Choroid plexus epithelial cell (primary cell): Measurements from ENCODE around the gene XIRP2.
A peak's percentile ranks its signal among the peaks of the same experiment; 100 is the strongest.

Source experiments
- DNase-seq: peaks from one replicate; pipeline ENCODE4 v3.0.0-alpha.2; 2010; ENCODE audit warnings: low read depth
- H3K4me3 ChIP-seq: 2 replicates; pipeline ENCODE4 v1.5.1; 2011; ENCODE audit warnings: low read depth, mild to moderate bottlenecking, control low read depth, low read length, moderate library complexity
- TF ChIP-seq, protein P1 (sequence below): conservative IDR thresholded peaks from 2 replicates; pipeline ENCODE4 v1.5.1; 2011; ENCODE audit warnings: low read depth, mild to moderate bottlenecking, control low read depth, inconsistent platforms, low read length, moderate library complexity

Gene XIRP2

DNA sequence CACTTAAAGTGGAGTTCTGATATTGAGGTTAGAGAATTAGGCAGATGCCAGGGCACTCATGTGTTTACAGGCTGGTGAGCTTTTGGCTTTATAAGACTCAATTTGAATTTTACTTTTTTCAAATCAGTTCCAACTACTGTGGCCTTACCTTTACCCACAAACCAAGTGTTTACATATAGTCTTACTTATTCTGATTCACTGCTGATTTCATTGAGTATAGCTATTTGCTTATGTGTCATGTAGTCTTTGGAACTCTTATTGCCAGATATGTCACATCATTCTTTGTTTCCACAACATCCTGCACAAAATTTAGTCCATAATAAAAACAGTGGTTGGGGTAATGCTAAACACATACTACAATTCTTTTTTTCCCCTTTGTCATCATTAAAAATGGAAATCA is 96.5 kb downstream of the XIRP2 start:
- no peak overlapping the region for H3K4me3 ChIP-seq
- TF ChIP-seq, protein P1, sequence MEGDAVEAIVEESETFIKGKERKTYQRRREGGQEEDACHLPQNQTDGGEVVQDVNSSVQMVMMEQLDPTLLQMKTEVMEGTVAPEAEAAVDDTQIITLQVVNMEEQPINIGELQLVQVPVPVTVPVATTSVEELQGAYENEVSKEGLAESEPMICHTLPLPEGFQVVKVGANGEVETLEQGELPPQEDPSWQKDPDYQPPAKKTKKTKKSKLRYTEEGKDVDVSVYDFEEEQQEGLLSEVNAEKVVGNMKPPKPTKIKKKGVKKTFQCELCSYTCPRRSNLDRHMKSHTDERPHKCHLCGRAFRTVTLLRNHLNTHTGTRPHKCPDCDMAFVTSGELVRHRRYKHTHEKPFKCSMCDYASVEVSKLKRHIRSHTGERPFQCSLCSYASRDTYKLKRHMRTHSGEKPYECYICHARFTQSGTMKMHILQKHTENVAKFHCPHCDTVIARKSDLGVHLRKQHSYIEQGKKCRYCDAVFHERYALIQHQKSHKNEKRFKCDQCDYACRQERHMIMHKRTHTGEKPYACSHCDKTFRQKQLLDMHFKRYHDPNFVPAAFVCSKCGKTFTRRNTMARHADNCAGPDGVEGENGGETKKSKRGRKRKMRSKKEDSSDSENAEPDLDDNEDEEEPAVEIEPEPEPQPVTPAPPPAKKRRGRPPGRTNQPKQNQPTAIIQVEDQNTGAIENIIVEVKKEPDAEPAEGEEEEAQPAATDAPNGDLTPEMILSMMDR = no peak
- no peak for DNase-seq

DNA sequence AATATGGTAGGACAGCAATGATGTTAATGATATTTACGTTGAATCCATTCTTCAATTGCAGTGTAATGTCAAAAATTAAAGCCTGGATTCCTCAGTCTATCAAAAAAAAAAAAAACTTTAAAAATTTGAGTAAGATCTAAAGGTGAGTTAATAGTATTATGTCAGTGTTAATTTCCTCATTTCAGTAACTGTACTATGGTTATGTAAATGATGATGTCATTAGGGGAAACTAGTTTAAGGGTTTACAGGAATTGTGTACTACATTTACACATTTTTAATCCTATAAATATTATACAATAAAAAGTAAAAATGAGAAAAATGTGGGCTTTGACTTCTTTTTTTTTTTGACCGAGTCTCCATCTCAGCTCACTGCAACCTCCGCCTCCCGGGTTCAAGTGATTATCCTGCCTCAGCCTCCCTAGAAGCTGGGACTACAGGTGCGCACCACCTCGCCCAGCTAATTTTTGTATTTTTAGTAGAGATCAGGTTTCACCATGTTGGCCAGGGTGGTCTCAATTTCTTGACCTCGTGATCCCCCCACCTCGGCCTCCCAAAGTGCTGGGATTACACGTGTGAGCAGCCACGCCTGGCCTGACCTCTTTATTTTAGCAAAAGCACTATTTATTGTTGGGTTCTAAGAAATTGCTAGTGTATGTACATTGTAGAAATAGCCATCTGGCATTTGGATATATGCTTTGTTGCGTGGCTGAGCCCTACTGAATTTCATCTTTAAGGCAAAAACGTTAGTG is 106.5 kb downstream of the XIRP2 start:
- H3K4me3 ChIP-seq = no peak overlapping the region
- DNase-seq = no peak
- TF ChIP-seq, protein P1 = no peak

DNA sequence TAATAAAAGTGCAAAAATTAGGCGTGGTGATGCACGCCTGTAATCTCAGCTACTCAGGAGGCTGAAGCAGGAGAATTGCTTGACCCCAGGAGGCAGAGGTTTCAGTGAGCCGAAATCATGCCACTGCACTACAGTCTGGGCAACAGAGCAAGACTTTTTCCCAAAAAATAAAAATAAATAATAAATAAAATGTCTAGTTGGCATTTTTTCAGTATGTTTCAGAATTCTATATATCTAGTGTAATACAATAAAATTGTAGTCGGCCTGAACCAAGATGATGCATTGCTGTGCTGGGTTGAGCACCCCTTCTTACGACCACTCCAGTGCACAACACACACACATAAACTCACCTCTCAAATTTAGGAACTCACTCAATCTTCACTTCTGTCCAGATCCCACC is 108.2 kb downstream of the XIRP2 start:
- H3K4me3 ChIP-seq = no peak overlapping the region
- TF ChIP-seq, protein P1 = no peak
- no peak for DNase-seq

DNA sequence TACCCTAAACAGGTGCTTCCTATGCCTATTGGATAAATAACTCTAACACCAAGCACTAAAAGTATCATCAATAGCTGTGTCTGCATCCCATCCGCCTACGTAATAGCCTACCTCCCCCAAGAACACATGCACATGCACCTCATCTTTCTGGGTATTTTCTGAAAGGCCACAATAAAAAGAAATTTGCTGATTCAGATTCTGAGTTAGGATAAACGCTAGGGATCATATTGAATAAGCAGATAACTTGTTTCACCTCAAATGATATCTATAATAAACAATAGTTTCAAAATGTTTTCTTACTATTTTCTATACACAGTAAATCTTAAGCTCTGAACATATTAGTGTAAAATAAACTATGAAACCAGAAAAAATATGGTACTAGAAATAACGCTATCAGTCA is 112.9 kb downstream of the XIRP2 start:
- DNase-seq = no peak
- TF ChIP-seq, protein P1 = no peak
- no peak overlapping the region for H3K4me3 ChIP-seq

DNA sequence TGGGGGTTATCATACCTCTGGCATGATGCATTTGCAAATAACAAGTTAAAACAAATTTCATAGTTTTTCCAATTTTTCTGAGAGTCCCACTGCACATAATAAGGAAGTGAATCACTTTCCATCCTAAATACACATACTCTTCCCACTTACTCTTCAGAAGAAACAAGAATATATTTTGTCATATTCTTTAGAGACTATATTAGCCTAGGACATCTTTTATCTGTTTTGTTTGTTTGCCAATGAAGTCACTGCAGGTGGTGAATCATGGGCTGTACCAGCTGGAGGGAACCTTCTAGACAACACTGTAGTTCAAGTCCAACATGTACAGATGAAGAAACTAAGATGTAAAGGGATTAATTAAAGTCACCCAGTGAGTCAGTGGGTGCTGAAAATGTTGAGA is 116.8 kb downstream of the XIRP2 start:
- TF ChIP-seq, protein P1 = no peak
- no peak overlapping the region for H3K4me3 ChIP-seq
- DNase-seq = peak; percentile 5

DNA sequence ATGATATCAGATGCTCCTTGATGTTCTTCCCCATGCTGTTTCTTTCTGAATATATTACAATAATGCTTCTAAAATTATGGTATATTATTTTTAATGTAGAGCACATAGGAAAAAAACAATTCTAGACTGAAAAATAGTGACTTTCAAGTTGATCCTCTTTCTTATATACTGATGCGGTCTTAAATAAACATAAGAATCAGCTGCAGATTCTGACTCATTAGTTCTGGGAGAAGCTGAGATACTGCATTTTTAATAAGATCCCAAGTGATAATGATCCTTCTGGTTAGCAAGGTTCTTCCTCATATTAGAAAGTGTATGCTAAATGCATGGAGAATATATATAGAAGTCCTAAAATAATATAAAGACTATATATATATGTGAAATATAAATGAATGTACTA is 124.9 kb downstream of the XIRP2 start:
- DNase-seq = peak; percentile 41

DNA sequence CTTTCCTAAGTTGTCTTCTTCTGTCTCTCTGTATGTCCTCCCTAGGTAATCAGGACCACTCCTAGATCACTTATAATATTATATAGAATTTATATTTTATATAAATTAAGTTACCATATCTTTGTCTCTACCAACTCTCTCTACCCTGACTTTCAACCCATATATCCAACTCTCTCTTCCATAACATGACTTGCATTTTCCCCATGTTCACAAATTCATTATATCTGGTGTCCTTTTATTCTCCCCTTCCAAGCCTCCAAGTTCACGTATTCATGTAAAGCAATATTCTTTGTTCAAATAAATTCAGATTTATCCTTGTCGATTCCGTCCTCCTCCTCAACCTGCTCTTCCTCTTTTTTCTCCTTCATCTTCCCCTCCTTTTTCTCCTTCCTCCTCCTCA is 127.5 kb downstream of the XIRP2 start:
- TF ChIP-seq, protein P1 = no peak
- no peak for DNase-seq
- H3K4me3 ChIP-seq = no peak overlapping the region

More for the DNA sequence above, 124.9 kb downstream of the XIRP2 start:
- TF ChIP-seq, protein P1 = no peak
- no peak overlapping the region for H3K4me3 ChIP-seq
